GM19351 (cell line): ENCODE data around the gene CPVL.

Experiments
- ATAC-seq: cut with Tn5 transposase; IDR thresholded peaks from one replicate; pipeline ENCODE4 v1.9.1; 2021; ENCODE audit warnings: mild to moderate bottlenecking, moderate library complexity; ENCODE audit not compliant: unreplicated experiment

CPVL gene

GRCh38 chr7:29053105-29053872 lies 93.0 kb downstream of the CPVL start:
- ATAC-seq, result no peak

- ATAC-seq, result no peak
These were observed 99.4 kb downstream of the CPVL start for GRCh38 chr7:29046978-29047377.

- ATAC-seq, result no peak
These were observed 100.9 kb downstream of the CPVL start for GRCh38 chr7:29045258-29046086.

GRCh38 chr7:29044554-29044953 lies 101.8 kb downstream of the CPVL start:
- no peak for ATAC-seq

GRCh38 chr7:29043576-29043975 lies 102.8 kb downstream of the CPVL start:
- no peak for ATAC-seq

GRCh38 chr7:29042824-29043231 lies 103.5 kb downstream of the CPVL start:
- ATAC-seq, result no peak

- no peak for ATAC-seq
These were observed 104.3 kb downstream of the CPVL start for GRCh38 chr7:29041991-29042390.

- ATAC-seq, result no peak
These were observed 105.8 kb downstream of the CPVL start for GRCh38 chr7:29040579-29040925.

- no peak for ATAC-seq
These were observed 106.3 kb downstream of the CPVL start for GRCh38 chr7:29039821-29040578.

GRCh38 chr7:29038463-29038862 lies 107.9 kb downstream of the CPVL start:
- no peak for ATAC-seq

GRCh38 chr7:29035044-29035740 lies 111.1 kb downstream of the CPVL start:
- no peak for ATAC-seq

- ATAC-seq, result no peak
These were observed 112.8 kb downstream of the CPVL start for GRCh38 chr7:29033584-29033983.

GRCh38 chr7:29032146-29032545 lies 114.2 kb downstream of the CPVL start:
- no peak for ATAC-seq

GRCh38 chr7:29030781-29031275 lies 115.5 kb downstream of the CPVL start:
- no peak for ATAC-seq

GRCh38 chr7:29022291-29022988 lies 123.9 kb downstream of the CPVL start:
- ATAC-seq, result no peak

- ATAC-seq, result no peak
These were observed 126.4 kb downstream of the CPVL start for GRCh38 chr7:29019896-29020295.

- no peak for ATAC-seq
These were observed 127.0 kb downstream of the CPVL start for GRCh38 chr7:29019387-29019786.

- no peak for ATAC-seq
These were observed 128.6 kb downstream of the CPVL start for GRCh38 chr7:29017713-29018112.

GRCh38 chr7:29014725-29015124 lies 131.6 kb downstream of the CPVL start:
- no peak for ATAC-seq

- no peak for ATAC-seq
These were observed 132.4 kb downstream of the CPVL start for GRCh38 chr7:29013931-29014330.
